Esophagus squamous epithelium (tissue), 4 donors: ENCODE data around the gene SPRR1B.

Experiments used
- POLR2A ChIP-seq, 4 donors: fragments of 450-650 bp; IDR thresholded peaks; one replicate each; pipeline ENCODE4 v1.6.1; 2017; ENCODE audit warnings: antibody characterized with exemption in 4 of 4, mild to moderate bottlenecking in 4 of 4, moderate library complexity in 3 of 4
- TF ChIP-seq, protein P1 (sequence below), 6 experiments: fragments of 450-650 bp in 4 of 6; fragments of 200-600 bp in 2 of 6; sonication (generic) in 2 of 6; IDR thresholded peaks; one replicate each; pipeline ENCODE4 v1.5.1; 2016 to 2019; ENCODE audit warnings: antibody characterized with exemption in 6 of 6, mild to moderate bottlenecking in 4 of 6, moderate library complexity in 4 of 6

DNA sequence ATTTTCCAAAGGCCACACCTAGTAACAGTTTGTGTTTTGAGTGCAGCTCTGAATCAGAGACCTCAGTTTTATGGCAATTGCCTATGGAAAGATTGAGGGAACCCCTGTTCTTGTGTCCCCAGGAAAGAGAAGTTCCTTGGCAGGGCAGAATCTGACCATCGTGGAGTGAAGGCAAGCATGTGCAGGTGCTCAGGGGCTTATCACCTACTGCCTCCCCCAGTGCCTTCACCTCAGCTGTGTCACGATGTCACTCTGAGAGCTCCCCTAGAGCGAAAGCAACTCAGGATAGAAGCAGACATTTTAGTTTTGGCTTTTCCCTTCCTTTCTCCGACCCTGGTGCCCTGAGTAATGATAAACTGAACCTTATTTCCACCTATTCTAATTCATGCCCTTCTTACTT, 48.9 kb upstream of the SPRR1B start:
- TF ChIP-seq, protein P1, sequence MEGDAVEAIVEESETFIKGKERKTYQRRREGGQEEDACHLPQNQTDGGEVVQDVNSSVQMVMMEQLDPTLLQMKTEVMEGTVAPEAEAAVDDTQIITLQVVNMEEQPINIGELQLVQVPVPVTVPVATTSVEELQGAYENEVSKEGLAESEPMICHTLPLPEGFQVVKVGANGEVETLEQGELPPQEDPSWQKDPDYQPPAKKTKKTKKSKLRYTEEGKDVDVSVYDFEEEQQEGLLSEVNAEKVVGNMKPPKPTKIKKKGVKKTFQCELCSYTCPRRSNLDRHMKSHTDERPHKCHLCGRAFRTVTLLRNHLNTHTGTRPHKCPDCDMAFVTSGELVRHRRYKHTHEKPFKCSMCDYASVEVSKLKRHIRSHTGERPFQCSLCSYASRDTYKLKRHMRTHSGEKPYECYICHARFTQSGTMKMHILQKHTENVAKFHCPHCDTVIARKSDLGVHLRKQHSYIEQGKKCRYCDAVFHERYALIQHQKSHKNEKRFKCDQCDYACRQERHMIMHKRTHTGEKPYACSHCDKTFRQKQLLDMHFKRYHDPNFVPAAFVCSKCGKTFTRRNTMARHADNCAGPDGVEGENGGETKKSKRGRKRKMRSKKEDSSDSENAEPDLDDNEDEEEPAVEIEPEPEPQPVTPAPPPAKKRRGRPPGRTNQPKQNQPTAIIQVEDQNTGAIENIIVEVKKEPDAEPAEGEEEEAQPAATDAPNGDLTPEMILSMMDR (IDR thresholded peaks at IDR 0.05) = no peak
- no peak for TF ChIP-seq POLR2A (IDR thresholded peaks at IDR 0.05)
